GF-D8 (cell line): ENCODE results near the gene KIF5A.

Experiments used
- DNase-seq: peaks from one replicate; lab custom pipeline; 2025; lab: John Stamatoyannopoulos, UW

Gene KIF5A

GRCh38 chr12:57535764-57536596, 13.9 kb upstream of the KIF5A start:
- DNase-seq, result no peak

GRCh38 chr12:57536597-57536942, 13.3 kb upstream of the KIF5A start:
- DNase-seq, result no peak

GRCh38 chr12:57539134-57539768, 10.6 kb upstream of the KIF5A start:
- peak; percentile 25 for DNase-seq

- no peak for DNase-seq
Observed at GRCh38 chr12:57541001-57541400, 8.8 kb upstream of the KIF5A start.

- no peak for DNase-seq
Observed at GRCh38 chr12:57541717-57542116, 8.1 kb upstream of the KIF5A start.

- DNase-seq, result no peak
Observed at GRCh38 chr12:57543581-57543980, 6.3 kb upstream of the KIF5A start.

GRCh38 chr12:57545809-57546437, 3.9 kb upstream of the KIF5A start:
- DNase-seq, result no peak

- no peak for DNase-seq
Observed at GRCh38 chr12:57546438-57547287, 3.2 kb upstream of the KIF5A start, which contains the start of gene DCTN2. Gene DCTN2 (minus strand): TSS chr12:57547192. CDS start chr12:57547063, 129 bp downstream.

GRCh38 chr12:57547288-57548012, 2.4 kb upstream of the KIF5A start:
- DNase-seq, result peak; percentile 94

- no peak for DNase-seq
Observed at GRCh38 chr12:57548013-57548315, 1.9 kb upstream of the KIF5A start.

- no peak for DNase-seq
Observed at GRCh38 chr12:57548488-57548887, 1.4 kb upstream of the KIF5A start.

- no peak for DNase-seq
Observed at GRCh38 chr12:57549203-57549908, 488 bp upstream of the KIF5A start.

- DNase-seq, result no peak
Observed at GRCh38 chr12:57550641-57551549, 1.1 kb downstream of the KIF5A start.

GRCh38 chr12:57551637-57552305, 1.9 kb downstream of the KIF5A start:
- DNase-seq, result no peak

GRCh38 chr12:57552306-57552651, 2.4 kb downstream of the KIF5A start:
- no peak for DNase-seq

GRCh38 chr12:57552835-57553313, 3.0 kb downstream of the KIF5A start:
- DNase-seq, result no peak

- no peak for DNase-seq
Observed at GRCh38 chr12:57553343-57554202, 3.7 kb downstream of the KIF5A start.

- DNase-seq, result no peak
Observed at GRCh38 chr12:57554453-57554852, 4.6 kb downstream of the KIF5A start.
